Epidermal melanocyte (primary cell): ENCODE measurements around the gene IL1RN.

Experiments used
- DNase-seq: peaks from one replicate; pipeline ENCODE4 v3.0.0; 2011; ENCODE audit warnings: low spot score; ENCODE audit not compliant: insufficient read length

The IL1RN gene

DNA sequence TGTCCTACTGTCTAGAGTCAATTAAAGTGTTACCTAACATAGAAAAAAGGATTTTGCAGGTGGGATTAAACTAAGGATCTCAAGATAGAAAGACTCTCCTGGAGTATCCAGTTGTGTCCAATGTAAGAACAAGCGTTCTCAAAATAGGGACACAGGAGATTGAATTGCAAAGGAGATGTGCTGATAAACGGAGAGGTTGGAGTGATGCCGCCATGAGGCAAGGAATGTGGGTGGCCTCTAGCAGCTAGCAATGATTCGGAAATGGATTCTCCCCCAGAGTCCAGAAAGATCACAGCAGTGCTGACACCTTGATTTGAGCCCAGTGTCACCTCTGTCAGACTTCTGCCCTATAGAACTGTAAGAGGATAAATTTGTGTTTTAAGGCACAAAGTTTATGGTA, 24.1 kb upstream of the IL1RN start:
- DNase-seq, result no peak

- DNase-seq, result no peak
Observed at GRCh38 chr2:113104054-113104611, 23.3 kb upstream of the IL1RN start.

GRCh38 chr2:113105047-113105785, 22.2 kb upstream of the IL1RN start:
- no peak for DNase-seq

DNA sequence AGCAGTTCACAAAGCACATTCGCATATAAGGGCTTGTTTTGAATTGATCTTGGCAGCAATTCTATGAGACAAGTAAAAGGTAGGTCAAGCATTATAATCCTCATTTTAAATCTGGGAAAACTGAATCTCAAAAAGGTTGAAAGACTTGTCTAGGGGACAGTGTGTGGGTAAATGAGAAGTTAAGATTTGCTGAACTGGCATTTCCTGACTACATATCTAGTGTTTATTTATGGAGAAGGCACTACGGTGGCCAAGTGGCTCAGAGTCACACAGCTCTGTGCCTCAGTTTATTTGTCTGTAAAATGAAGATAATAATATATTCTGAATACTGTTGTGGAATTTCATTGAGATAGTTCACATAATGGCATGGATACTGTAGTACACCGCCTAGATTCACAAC, 16.3 kb upstream of the IL1RN start:
- DNase-seq, result no peak

DNA sequence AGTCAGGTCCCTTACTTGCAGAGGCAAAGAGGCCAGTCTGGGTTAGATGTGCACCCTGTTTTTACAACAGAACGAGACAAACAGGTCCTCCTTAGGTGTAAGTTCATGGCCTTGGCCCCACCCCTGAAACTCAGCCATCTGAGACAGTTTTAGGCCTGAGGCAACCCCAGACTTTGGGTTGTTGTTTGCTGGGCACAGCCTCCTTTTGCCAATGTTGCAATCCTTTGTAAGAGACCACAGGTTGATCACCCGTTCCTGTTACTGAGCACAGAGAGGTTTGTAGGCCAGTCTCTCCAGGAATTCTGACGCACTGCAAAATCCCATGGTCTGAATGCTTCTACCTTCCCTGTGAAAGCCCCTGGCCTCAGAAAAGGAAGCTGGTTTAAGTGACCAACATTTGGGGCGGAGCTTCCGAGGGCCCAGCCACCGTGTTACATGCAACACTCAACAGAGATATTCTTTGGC, 15.5 kb upstream of the IL1RN start:
- no peak for DNase-seq

- DNase-seq, result no peak
Observed at GRCh38 chr2:113112441-113112840, 15.0 kb upstream of the IL1RN start.

- DNase-seq, result no peak
Observed at GRCh38 chr2:113112871-113113270, 14.5 kb upstream of the IL1RN start.

DNA sequence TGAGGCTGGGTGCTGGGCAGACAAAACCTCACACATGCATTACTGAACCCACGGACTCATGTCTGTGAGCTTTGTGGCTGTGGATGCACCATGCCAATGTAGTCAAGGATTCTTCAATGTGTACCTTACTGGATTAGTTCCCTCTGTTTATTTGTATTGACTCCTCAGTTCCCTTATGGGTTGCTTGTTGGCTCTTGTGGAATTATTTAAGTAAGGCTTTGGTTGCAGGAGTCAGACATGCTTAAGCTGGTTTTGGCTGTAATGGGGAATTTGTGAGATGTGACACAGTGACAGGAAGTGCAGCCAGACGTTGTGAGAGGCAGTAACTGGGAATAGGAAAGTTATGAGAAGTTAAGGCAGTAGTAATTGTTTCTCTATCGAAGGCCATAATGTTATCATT, 13.6 kb upstream of the IL1RN start:
- no peak for DNase-seq

- no peak for DNase-seq
Observed at GRCh38 chr2:113114224-113114945, 13.0 kb upstream of the IL1RN start.

- DNase-seq, result no peak
Observed at GRCh38 chr2:113114996-113115395, 12.4 kb upstream of the IL1RN start.

DNA sequence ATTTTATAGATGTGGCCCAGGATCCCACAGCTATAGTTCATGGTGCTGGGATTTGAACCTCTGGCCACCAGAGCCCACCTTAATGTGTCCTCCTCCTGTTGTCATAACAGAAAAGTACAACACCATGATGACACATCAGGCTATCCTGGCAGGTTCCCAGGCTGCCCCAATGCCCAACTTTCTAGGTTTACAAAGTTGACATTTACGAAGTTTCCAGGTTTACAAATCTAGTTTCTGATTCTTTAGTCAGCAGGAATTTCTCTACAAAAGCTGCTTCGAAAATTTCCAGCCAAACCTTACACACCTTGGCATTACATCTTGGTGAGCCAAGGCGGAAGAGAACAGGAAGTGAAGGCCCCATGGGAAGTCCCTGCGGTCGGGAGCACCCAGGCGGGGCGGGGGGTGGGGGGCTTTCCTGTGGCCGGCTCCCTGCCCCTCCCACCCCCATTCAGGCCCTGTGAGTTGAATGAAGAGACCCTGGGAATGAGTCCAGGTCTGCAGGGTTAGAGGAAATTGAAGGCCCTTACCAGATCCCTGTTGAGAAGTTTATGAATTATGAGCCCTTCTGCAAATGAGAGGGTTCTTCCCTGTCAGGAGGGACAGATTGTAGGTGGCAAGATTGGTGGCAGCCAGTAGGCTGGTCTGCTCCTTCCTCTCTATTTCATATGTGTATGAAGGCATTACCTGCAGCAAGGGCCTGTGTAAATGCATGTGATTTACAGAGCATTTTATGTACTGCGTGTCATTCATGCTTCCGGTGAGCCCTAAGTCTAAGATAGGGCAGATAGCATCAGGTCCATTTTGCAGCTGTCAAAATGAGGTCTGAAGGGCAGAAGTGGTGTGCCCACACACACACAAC, 11.1 kb upstream of the IL1RN start:
- no peak for DNase-seq

DNA sequence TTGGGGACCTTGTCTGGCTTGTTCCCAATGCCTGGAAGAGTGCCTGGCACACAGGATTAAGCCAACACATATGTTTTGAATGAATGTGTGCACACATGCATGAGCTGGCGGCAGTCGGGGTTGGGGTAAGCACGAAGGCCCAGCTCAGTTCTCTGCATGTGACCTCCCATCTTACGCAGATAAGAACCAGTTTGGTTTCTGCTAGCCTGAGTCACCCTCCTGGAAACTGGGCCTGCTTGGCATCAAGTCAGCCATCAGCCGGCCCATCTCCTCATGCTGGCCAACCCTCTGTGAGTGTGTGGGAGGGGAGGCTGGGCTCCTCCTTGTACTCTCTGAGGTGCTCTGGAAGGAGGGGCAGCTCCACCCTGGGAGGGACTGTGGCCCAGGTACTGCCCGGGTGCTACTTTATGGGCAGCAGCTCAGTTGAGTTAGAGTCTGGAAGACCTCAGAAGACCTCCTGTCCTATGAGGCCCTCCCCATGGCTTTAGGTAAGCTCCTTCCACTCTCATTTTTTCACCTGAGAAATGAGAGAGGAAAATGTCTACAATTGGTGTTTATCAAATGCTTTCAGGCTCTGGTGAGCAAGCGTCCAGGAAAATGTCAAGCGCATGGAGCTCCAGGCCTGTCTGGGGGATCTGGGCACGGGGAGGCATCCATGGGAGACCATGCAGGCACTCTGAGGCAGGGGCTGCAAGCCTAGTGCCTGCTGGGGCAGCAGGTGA, 9.7 kb upstream of the IL1RN start:
- DNase-seq, result no peak

DNA sequence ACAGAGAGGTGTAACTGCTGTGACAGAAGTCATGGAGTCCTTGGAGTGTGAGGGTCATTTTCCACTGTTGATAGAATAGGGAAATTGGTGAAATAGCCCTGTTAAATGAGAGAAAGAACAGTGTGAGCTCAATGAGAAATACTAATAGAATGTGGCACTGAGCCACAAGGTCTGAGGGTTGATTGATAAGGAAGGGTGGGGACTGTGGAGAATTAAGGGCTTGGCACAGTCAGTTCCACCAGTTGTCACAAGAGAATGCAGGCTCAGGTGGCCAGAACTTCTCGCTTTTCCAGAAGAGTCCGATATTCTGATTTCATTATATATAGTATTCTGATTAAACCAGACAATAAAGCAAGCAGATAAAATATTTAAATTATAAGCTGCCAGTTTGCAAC, 9.1 kb upstream of the IL1RN start:
- no peak for DNase-seq

- no peak for DNase-seq
Observed at GRCh38 chr2:113119111-113119510, 8.3 kb upstream of the IL1RN start.

GRCh38 chr2:113120861-113121260, 6.5 kb upstream of the IL1RN start:
- no peak for DNase-seq

- no peak for DNase-seq
Observed at GRCh38 chr2:113122364-113122763, 5.0 kb upstream of the IL1RN start.

DNA sequence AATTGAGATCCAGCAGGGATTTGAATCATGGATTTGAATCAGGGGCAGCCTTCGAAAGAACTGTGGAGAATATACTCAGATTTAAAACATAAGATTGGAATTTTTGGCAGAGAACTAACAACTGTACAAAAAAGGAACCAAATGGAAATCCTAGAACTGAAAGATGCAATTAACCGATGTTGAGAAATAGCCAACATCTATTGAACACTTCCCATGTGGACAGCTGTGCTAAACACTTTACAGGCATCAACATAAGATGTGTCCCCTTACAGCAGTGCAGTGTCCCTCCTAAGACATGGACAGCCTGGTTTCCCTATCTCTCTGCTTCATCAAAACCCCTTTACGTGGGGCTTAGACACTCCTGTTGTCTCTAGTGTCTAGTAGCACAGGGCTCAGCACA, 3.7 kb upstream of the IL1RN start:
- DNase-seq, result no peak

DNA sequence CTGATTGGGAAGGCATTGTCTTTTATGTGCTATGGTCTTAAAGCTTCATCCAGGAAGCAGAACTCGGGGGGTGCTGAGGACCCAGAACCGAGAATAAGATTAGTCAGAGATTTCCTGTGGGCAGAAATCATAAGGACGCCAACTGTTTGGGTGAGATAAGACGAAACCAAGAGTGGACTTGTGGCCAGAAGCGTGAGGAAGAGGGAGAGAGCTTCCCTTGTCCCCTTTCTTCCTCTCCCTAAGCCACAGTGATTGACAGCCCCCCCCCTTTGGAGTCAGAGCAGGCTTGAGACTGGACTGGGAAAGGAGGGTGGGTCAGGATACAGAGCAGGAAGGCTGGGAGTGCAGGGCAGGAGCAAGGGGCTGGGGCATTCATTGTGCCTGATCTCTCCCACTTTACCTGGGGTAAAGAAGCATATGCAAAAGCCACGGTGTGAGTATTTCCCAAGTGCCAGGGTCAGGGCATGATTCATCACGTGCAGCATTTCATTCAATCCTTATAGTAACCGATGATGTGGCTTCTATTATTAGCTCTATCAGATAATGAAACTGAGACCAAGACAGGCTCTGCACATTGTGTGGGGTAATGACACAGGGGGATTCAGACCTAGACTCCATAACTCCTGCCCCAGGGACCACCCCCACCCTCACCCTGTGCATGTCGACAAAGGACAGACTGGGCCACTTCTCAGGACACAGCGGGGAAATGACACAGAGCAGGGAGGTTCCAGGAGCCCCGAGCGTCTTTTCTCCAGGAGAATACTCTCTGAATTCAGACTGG, 3.0 kb upstream of the IL1RN start:
- DNase-seq, result no peak

DNA sequence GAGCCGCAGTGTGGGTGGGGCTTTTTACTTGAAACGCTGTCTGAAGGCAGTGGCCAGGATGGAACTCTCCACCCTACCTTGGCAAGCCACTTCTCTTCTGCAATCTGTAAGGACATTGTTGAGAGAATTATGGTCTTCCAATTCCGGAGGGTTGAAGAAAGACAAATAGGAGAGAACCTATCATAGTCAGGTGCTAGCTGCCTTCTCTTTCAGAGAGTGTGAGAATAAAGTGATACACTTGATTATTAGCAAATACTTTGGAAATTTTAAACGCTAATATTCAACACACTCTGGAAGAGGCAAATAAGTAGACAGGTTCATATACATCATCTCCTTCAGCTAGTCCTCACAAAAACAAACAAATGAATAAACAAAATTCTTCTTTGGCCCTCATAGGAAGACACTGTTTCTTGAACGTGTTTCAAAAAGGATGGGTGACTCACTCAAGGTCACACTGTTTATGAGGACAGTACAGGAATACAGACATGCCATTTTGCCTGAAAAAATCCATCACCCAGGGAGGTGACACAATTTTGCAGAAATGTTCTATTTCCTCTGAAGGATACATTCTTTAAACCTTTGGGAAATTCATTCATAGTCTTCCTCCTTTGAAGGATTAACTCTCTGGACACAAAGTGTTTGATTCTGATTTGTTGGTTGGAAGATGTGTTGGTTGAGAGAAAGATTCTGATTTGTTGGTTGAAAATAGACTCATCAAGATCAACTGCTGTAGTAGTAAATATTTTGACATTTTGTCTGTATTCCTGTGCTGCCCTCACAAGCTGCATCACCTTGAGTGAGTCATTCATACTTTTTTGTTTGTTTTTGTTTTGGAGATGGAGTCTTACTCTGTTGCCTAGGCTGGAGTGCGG, 2.2 kb upstream of the IL1RN start:
- DNase-seq, result no peak
